MM.1S (cell line): ENCODE measurements around the gene TUBB6.

Source experiments
- DNase-seq: peaks from one replicate; pipeline ENCODE4 v3.0.0-alpha.2; 2015
- H2AFZ ChIP-seq: fragments of 300-600 bp; sonication (generic); 2 replicates; pipeline ENCODE4 v1.6.0; 2016; ENCODE audit warnings: antibody characterized with exemption, low read length
- H3F3A ChIP-seq: fragments of 300-600 bp; sonication (generic); 2 replicates; pipeline ENCODE4 v1.6.1; 2016; ENCODE audit warnings: mild to moderate bottlenecking, antibody characterized with exemption, low read length, moderate library complexity, mixed read lengths; ENCODE audit not compliant: insufficient read depth
- H3K27ac ChIP-seq: fragments of 300-600 bp; sonication (generic); 2 replicates; pipeline ENCODE4 v1.5.1; 2016; ENCODE audit warnings: mild to moderate bottlenecking, low read length
- H3K27me3 ChIP-seq: fragments of 300-600 bp; sonication (generic); replicated peaks from 2 replicates; pipeline ENCODE4 v1.6.0; 2016; ENCODE audit warnings: low read length; ENCODE audit not compliant: insufficient read depth
- H3K36me3 ChIP-seq: fragments of 300-600 bp; sonication (generic); replicated peaks from 2 replicates; pipeline ENCODE4 v1.6.1; 2016; ENCODE audit warnings: mild to moderate bottlenecking, low read length, mixed read lengths; ENCODE audit not compliant: insufficient read depth
- H3K4me1 ChIP-seq: fragments of 300-600 bp; sonication (generic); 2 replicates; pipeline ENCODE4 v1.6.1; 2016; ENCODE audit warnings: low read length, mixed read lengths
- H3K4me2 ChIP-seq: fragments of 300-600 bp; sonication (generic); 2 replicates; pipeline ENCODE4 v1.6.0; 2016; ENCODE audit warnings: low read depth, low read length
- H3K4me3 ChIP-seq: fragments of 300-600 bp; sonication (generic); 2 replicates; pipeline ENCODE4 v1.5.1; 2016; ENCODE audit warnings: low read length, mixed read lengths
- H3K79me2 ChIP-seq: fragments of 300-600 bp; sonication (generic); 2 replicates; pipeline ENCODE4 v1.6.1; 2016; ENCODE audit warnings: mixed run types, low read length, mixed read lengths
- H3K9ac ChIP-seq: fragments of 300-600 bp; sonication (generic); 2 replicates; pipeline ENCODE4 v1.6.1; 2016; ENCODE audit warnings: low read length, mixed read lengths
- H3K9me2 ChIP-seq: fragments of 300-600 bp; sonication (generic); replicated peaks from 2 replicates; pipeline ENCODE4 v1.6.1; 2016; ENCODE audit warnings: mild to moderate bottlenecking, low read length, mixed read lengths; ENCODE audit not compliant: insufficient read depth
- H3K9me3 ChIP-seq: fragments of 300-600 bp; sonication (generic); replicated peaks from 2 replicates; pipeline ENCODE4 v1.6.1; 2016; ENCODE audit warnings: mild to moderate bottlenecking, low read length, mixed read lengths; ENCODE audit not compliant: insufficient read depth
- H4K20me1 ChIP-seq: fragments of 300-600 bp; sonication (generic); 2 replicates; pipeline ENCODE4 v1.6.1; 2016; ENCODE audit warnings: mild to moderate bottlenecking, low read length, moderate library complexity, mixed read lengths; ENCODE audit not compliant: insufficient read depth
- CTCF ChIP-seq: fragments of 300-600 bp; sonication (generic); IDR thresholded peaks from 2 replicates; pipeline ENCODE4 v1.5.1; 2016; ENCODE audit warnings: antibody characterized with exemption, low read length, mixed read lengths
- EZH2 ChIP-seq: fragments of 300-600 bp; sonication (generic); optimal IDR thresholded peaks from 2 replicates; pipeline ENCODE3; 2017; ENCODE audit warnings: low read depth, mild to moderate bottlenecking, antibody characterized with exemption, low read length, mixed read lengths
- EZH2phosphoT487 ChIP-seq: fragments of 300-600 bp; sonication (generic); IDR thresholded peaks from 2 replicates; pipeline ENCODE4 v1.6.1; 2018; ENCODE audit warnings: antibody characterized with exemption, low read length

The TUBB6 gene

GRCh38 chr18:12308386-12309100 is 502 bp downstream of the TUBB6 start:
- Histone ChIP-seq H3K9ac (no peak overlapping the region), H2AFZ (no peak overlapping the region), H4K20me1 (no peaks in the 10 kb centered on the region), H3K9me3 (no peaks in the 10 kb centered on the region), H3K27ac (no peak overlapping the region), H3F3A (no peaks in the 10 kb centered on the region), H3K4me3 (no peak overlapping the region), H3K27me3 (peaks cover 15% of the 10 kb centered on the region), H3K79me2 (no peaks in the 10 kb centered on the region), H3K4me1 (no peaks in the 10 kb centered on the region), H3K4me2 (no peak overlapping the region), H3K36me3 (no peaks in the 10 kb centered on the region), H3K9me2 (no peaks in the 10 kb centered on the region)
- DNase-seq, result no peak
- no peak for TF ChIP-seq CTCF
- TF ChIP-seq EZH2phosphoT487, result no peak
- TF ChIP-seq EZH2, result no peak

- Histone ChIP-seq H2AFZ (no peak overlapping the region), H3K9ac (no peak overlapping the region), H3K4me2 (no peak overlapping the region), H4K20me1 (no peaks in the 10 kb centered on the region), H3K27ac (no peak overlapping the region), H3K4me3 (no peak overlapping the region), H3F3A (0 out of 2 replicates have a peak, but pooled peaks cover 4% of the 10 kb centered on the region), H3K79me2 (no peaks in the 10 kb centered on the region), H3K9me2 (no peaks in the 10 kb centered on the region), H3K27me3 (peaks cover 15% of the 10 kb centered on the region), H3K9me3 (no peaks in the 10 kb centered on the region), H3K4me1 (peaks cover 9% of the 10 kb centered on the region), H3K36me3 (no peaks in the 10 kb centered on the region)
- no peak for DNase-seq
- TF ChIP-seq EZH2 (no peak), EZH2phosphoT487 (no peak), CTCF (no peak)
Measured at GRCh38 chr18:12309683-12310198, 1.7 kb downstream of the TUBB6 start.

- Histone ChIP-seq H4K20me1 (no peaks in the 10 kb centered on the region), H3K9me2 (no peaks in the 10 kb centered on the region), H3K4me1 (peaks cover 14% of the 10 kb centered on the region), H3K79me2 (no peaks in the 10 kb centered on the region), H3K36me3 (no peaks in the 10 kb centered on the region), H3F3A (0 out of 2 replicates have a peak, but pooled peaks cover 4% of the 10 kb centered on the region), H3K9me3 (no peaks in the 10 kb centered on the region), H3K9ac (no peak overlapping the region), H3K27me3 (peaks cover 15% of the 10 kb centered on the region), H3K27ac (no peak overlapping the region), H3K4me3 (no peak overlapping the region), H2AFZ (no peak overlapping the region), H3K4me2 (no peak overlapping the region)
- TF ChIP-seq EZH2 (no peak), CTCF (no peak), EZH2phosphoT487 (no peak)
- no peak for DNase-seq
Measured at GRCh38 chr18:12310762-12311161, 2.7 kb downstream of the TUBB6 start.
